GM12878 (cell line): ENCODE results near the gene IGSF6. TPM values are rescaled to one million over a fixed set of nuclear protein-coding genes. Genes with fewer than 3 reads are reported as not detected.

Experiments used
- ATF7 ChIP-seq: fragments of 450-650 bp; IDR thresholded peaks from 2 replicates; pipeline ENCODE4 v1.6.1; 2016; ENCODE audit warnings: low read depth, mild to moderate bottlenecking
- CHD1 ChIP-seq: IDR thresholded peaks from 2 replicates; pipeline ENCODE4 v1.6.1; 2012; ENCODE audit warnings: low read depth, low read length, improper control_type of control experiment
- CREB1 ChIP-seq: IDR thresholded peaks from 2 replicates; pipeline ENCODE4 v1.6.1; 2012; ENCODE audit warnings: low read depth, mild to moderate bottlenecking, inconsistent platforms
- CREM ChIP-seq: IDR thresholded peaks from 2 replicates; pipeline ENCODE4 v1.6.1; 2014; ENCODE audit warnings: antibody characterized with exemption, low read depth
- EGR1 ChIP-seq, 2 experiments: IDR thresholded peaks; 1 replicate in 1 of 2; 2 replicates in 1 of 2; pipeline ENCODE4 v1.6.1; 2011 to 2012; ENCODE audit warnings: low read depth in 2 of 2, low read length in 2 of 2, borderline replicate concordance in 1 of 2, mild to moderate bottlenecking in 1 of 2, moderate library complexity in 1 of 2
- ESRRA ChIP-seq: IDR thresholded peaks from 2 replicates; pipeline ENCODE4 v1.6.1; 2012; ENCODE audit warnings: mild to moderate bottlenecking, low read length, improper control_type of control experiment
- EZH2 ChIP-seq: IDR thresholded peaks from 2 replicates; pipeline ENCODE4 v1.6.1; 2012; ENCODE audit warnings: low read depth, mild to moderate bottlenecking, control low read depth, inconsistent platforms, low read length, borderline replicate concordance; ENCODE audit not compliant: control insufficient read depth
- JUND ChIP-seq: IDR thresholded peaks from 2 replicates; pipeline ENCODE4 v1.6.1; 2012; ENCODE audit warnings: low read depth, mild to moderate bottlenecking, low read length, improper control_type of control experiment, moderate library complexity
- MYC ChIP-seq: IDR thresholded peaks from 2 replicates; pipeline ENCODE4 v1.6.1; 2011; ENCODE audit warnings: mild to moderate bottlenecking, low read length, moderate library complexity, inconsistent platforms; ENCODE audit not compliant: insufficient read depth, insufficient replicate concordance, insufficient read length, severe bottlenecking
- NFXL1 ChIP-seq: fragments of 450-650 bp; IDR thresholded peaks from 2 replicates; pipeline ENCODE4 v1.6.1; 2017; ENCODE audit warnings: antibody characterized with exemption, mild to moderate bottlenecking, borderline replicate concordance
- NR2C1 ChIP-seq: fragments of 450-650 bp; IDR thresholded peaks from 2 replicates; pipeline ENCODE4 v1.6.1; 2017; ENCODE audit warnings: antibody characterized with exemption, mild to moderate bottlenecking, moderate library complexity
- PAX5 ChIP-seq: IDR thresholded peaks from 2 replicates; pipeline ENCODE4 v1.6.1; 2011; ENCODE audit warnings: low read depth, low read length, borderline replicate concordance
- RUNX3 ChIP-seq: IDR thresholded peaks from 2 replicates; pipeline ENCODE4 v1.6.1; 2012; ENCODE audit warnings: low read length, inconsistent platforms
- SREBF1 ChIP-seq: IDR thresholded peaks from 2 replicates; pipeline ENCODE4 v1.6.1; 2012; ENCODE audit warnings: mild to moderate bottlenecking, low read length
- USF1 ChIP-seq: IDR thresholded peaks from 2 replicates; pipeline ENCODE4 v1.6.1; 2011; ENCODE audit warnings: borderline replicate concordance, low read depth, mild to moderate bottlenecking, moderate library complexity, mixed read lengths, low read length; ENCODE audit not compliant: insufficient read depth; ENCODE audit errors: extremely low read length
- ZBTB33 ChIP-seq: fragments of 450-650 bp; IDR thresholded peaks from 2 replicates; pipeline ENCODE4 v1.6.1; 2017; ENCODE audit warnings: mild to moderate bottlenecking
- ZNF384 ChIP-seq: IDR thresholded peaks from 2 replicates; pipeline ENCODE4 v1.6.1; 2012; ENCODE audit warnings: low read depth, mild to moderate bottlenecking, low read length, improper control_type of control experiment, borderline replicate concordance
- polyA plus RNA-seq, 11 experiments: library from polyadenylated mRNA; depleted of rRNA in 4 of 11; unstranded in 6 of 11; stranded (reverse) in 5 of 11; fragments of >200 nt; fragmentation: Nextera tagmentation in 4 of 11; fragmentation: Illumina TruSeq in 1 of 11; extraction: Ambion mirVana in 4 of 11; extraction: Trizol in 1 of 11; gene quantifications; 1 replicate in 1 of 11; 2 replicates in 10 of 11; pipeline versions ENCODE4 v1.2.1 to v1.2.3, GENCODE V29; 2011 to 2016; ENCODE audit warnings: inconsistent platforms in 2 of 11, missing spikeins in 2 of 11, low read depth in 1 of 11
- total RNA-seq, 4 experiments: library from RNA; depleted of rRNA in 3 of 4; stranded (reverse); fragments of >200 nt in 3 of 4; fragmentation: Illumina TruSeq in 1 of 4; extraction: Trizol in 1 of 4; gene quantifications; 2 replicates each; pipeline versions ENCODE4 v1.2.1 to v1.2.3, GENCODE V29; 2013 to 2021
- TF ChIP-seq, protein P1 (sequence below): fragments of 450-650 bp; IDR thresholded peaks from 2 replicates; pipeline ENCODE4 v1.6.1; 2017; ENCODE audit warnings: borderline replicate concordance
- TF ChIP-seq, protein P2 (sequence below): fragments of 450-650 bp; IDR thresholded peaks from 2 replicates; pipeline ENCODE4 v1.6.1; 2016; ENCODE audit warnings: mild to moderate bottlenecking
- TF ChIP-seq, protein P3 (sequence below): IDR thresholded peaks from 2 replicates; pipeline ENCODE4 v1.6.1; 2012; ENCODE audit warnings: low read length, inconsistent platforms
- TF ChIP-seq, protein P4 (sequence below): fragments of 450-650 bp; conservative IDR thresholded peaks from 2 replicates; pipeline ENCODE4 v1.6.1; 2017; ENCODE audit warnings: mild to moderate bottlenecking, moderate library complexity

The IGSF6 gene
- total and polyA plus RNA-seq, 10 of the 15 experiments (the other 5 are each of a cell fraction or from before 2014, with no cell fraction given): 0.32 to 1.2 (median 0.72) TPM

DNA sequence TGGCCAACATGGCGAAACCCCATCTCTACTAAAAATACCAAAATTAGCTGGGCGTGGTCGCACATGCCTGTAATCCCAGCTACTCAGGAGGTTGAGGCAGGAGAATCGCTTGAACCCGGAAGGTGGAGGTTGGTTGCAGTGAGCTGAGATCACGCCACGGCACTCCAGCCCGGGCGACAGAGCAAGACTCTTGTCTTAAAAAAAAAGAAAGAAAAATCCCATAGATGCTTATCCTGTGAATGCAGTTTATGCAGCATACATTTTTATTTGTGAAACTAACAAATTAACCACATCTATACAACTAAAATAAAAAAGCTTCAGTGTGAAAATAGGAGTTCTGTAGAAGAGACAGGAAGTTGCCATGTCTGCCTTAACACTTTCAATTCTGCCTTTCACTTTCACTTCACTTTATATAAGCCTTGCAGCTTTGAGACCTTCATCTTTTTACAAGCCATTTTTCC lies 7.1 kb downstream of the IGSF6 start (continued):
- TF ChIP-seq JUND (no peak), USF1 (no peak), RUNX3 (peak; percentile 79), EZH2 (no peak), CREM (no peak; the same call in 1 of the 2 replicates), NFXL1 (no peak), CREB1 (no peak), ESRRA (no peak), ZBTB33 (no peak), SREBF1 (no peak), ZNF384 (0 out of 2 replicates have a peak, but pooled peaks have one; percentile 15), CHD1 (no peak), MYC (no peak), NR2C1 (no peak), EGR1 (IDR thresholded peaks at IDR 0.05; ENCODE audit: borderline replicate concordance in 1 of 2, low read depth in 2 of 2, low read length in 2 of 2) (no peak), PAX5 (no peak), ATF7 (peak; percentile 57; the same call in 1 of the 2 replicates)
- TF ChIP-seq, protein P1, sequence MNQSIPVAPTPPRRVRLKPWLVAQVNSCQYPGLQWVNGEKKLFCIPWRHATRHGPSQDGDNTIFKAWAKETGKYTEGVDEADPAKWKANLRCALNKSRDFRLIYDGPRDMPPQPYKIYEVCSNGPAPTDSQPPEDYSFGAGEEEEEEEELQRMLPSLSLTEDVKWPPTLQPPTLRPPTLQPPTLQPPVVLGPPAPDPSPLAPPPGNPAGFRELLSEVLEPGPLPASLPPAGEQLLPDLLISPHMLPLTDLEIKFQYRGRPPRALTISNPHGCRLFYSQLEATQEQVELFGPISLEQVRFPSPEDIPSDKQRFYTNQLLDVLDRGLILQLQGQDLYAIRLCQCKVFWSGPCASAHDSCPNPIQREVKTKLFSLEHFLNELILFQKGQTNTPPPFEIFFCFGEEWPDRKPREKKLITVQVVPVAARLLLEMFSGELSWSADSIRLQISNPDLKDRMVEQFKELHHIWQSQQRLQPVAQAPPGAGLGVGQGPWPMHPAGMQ: no peak
- TF ChIP-seq, protein P2, sequence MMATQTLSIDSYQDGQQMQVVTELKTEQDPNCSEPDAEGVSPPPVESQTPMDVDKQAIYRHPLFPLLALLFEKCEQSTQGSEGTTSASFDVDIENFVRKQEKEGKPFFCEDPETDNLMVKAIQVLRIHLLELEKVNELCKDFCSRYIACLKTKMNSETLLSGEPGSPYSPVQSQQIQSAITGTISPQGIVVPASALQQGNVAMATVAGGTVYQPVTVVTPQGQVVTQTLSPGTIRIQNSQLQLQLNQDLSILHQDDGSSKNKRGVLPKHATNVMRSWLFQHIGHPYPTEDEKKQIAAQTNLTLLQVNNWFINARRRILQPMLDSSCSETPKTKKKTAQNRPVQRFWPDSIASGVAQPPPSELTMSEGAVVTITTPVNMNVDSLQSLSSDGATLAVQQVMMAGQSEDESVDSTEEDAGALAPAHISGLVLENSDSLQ: no peak
- TF ChIP-seq, protein P3, sequence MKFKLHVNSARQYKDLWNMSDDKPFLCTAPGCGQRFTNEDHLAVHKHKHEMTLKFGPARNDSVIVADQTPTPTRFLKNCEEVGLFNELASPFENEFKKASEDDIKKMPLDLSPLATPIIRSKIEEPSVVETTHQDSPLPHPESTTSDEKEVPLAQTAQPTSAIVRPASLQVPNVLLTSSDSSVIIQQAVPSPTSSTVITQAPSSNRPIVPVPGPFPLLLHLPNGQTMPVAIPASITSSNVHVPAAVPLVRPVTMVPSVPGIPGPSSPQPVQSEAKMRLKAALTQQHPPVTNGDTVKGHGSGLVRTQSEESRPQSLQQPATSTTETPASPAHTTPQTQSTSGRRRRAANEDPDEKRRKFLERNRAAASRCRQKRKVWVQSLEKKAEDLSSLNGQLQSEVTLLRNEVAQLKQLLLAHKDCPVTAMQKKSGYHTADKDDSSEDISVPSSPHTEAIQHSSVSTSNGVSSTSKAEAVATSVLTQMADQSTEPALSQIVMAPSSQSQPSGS: peak; percentile 54; the same call in 1 of the 2 replicates
- TF ChIP-seq, protein P4, sequence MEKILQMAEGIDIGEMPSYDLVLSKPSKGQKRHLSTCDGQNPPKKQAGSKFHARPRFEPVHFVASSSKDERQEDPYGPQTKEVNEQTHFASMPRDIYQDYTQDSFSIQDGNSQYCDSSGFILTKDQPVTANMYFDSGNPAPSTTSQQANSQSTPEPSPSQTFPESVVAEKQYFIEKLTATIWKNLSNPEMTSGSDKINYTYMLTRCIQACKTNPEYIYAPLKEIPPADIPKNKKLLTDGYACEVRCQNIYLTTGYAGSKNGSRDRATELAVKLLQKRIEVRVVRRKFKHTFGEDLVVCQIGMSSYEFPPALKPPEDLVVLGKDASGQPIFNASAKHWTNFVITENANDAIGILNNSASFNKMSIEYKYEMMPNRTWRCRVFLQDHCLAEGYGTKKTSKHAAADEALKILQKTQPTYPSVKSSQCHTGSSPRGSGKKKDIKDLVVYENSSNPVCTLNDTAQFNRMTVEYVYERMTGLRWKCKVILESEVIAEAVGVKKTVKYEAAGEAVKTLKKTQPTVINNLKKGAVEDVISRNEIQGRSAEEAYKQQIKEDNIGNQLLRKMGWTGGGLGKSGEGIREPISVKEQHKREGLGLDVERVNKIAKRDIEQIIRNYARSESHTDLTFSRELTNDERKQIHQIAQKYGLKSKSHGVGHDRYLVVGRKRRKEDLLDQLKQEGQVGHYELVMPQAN: peak; percentile 31; the same call in 1 of the 2 replicates
